SK-N-SH (cell line): ENCODE results near the gene CDH13. TPM values are rescaled to one million over a fixed set of nuclear protein-coding genes. Genes with fewer than 3 reads are reported as not detected.

Experiments used
- CTCF ChIA-PET: fragments of 300-600, 350-600 bp; formaldehyde crosslinking; extraction: SDS; loops from one replicate; lab custom pipeline; 2021; lab: Yijun Ruan, JAX
- POLR2A ChIA-PET: fragments of 350-600 bp; sonication (Branson Sonifier 250); formaldehyde crosslinking; extraction: SDS; loops from one replicate; lab custom pipeline; 2020; ENCODE audit warnings: antibody characterized with exemption, inconsistent platforms; lab: Yijun Ruan, JAX
- DNase-seq: peaks from one replicate; pipeline ENCODE4 v3.0.0; 2012
- H2AFZ ChIP-seq: fragments of 200-600 bp; sonication (generic); 2 replicates; pipeline ENCODE4 v1.8.1; 2016; ENCODE audit warnings: antibody characterized with exemption, mild to moderate bottlenecking, low read depth
- H3F3A ChIP-seq: fragments of 200-600 bp; sonication (generic); replicated peaks from 2 replicates; pipeline ENCODE3; 2016; ENCODE audit warnings: antibody characterized with exemption, mild to moderate bottlenecking; ENCODE audit not compliant: insufficient read depth
- H3K27ac ChIP-seq, 2 experiments: fragments of 200-500 bp in 1 of 2; fragments of 200-600 bp in 1 of 2; sonication (Bioruptor generic) in 1 of 2; sonication (generic), shearing (Covaris generic) in 1 of 2; 2 replicates each; pipeline versions ENCODE4 v1.5.1 to v1.6.1; 2014 to 2016; ENCODE audit warnings: low read depth in 2 of 2, inconsistent platforms in 1 of 2, low read length in 1 of 2, mild to moderate bottlenecking in 1 of 2, mixed read lengths in 1 of 2
- H3K27me3 ChIP-seq: fragments of 200-600 bp; sonication (generic), shearing (Covaris generic); 2 replicates; pipeline ENCODE4 v1.6.1; 2016; ENCODE audit warnings: mixed run types; ENCODE audit not compliant: insufficient read depth
- H3K36me3 ChIP-seq, 2 experiments: fragments of 200-500 bp in 1 of 2; fragments of 200-600 bp in 1 of 2; sonication (Bioruptor generic) in 1 of 2; sonication (generic) in 1 of 2; replicated peaks in 1 of 2; 2 replicates each; pipeline versions ENCODE3 to v1.5.1; 2014 to 2016; ENCODE audit warnings: low read length in 1 of 2, mild to moderate bottlenecking in 1 of 2; ENCODE audit not compliant: insufficient read depth in 2 of 2, control insufficient read depth in 1 of 2
- H3K4me1 ChIP-seq, 2 experiments: fragments of 200-500 bp in 1 of 2; fragments of 200-600 bp in 1 of 2; sonication (Bioruptor generic) in 1 of 2; sonication (generic), shearing (Covaris generic) in 1 of 2; 2 replicates each; pipeline versions ENCODE4 v1.5.1 to v1.6.1; 2014 to 2016; ENCODE audit warnings: low read depth in 1 of 2, low read length in 1 of 2, mixed run types in 1 of 2; ENCODE audit not compliant: insufficient read depth in 2 of 2, control insufficient read depth in 1 of 2
- H3K4me2 ChIP-seq: fragments of 200-600 bp; sonication (generic), shearing (Covaris generic); 2 replicates; pipeline ENCODE4 v1.6.1; 2017; ENCODE audit warnings: mixed run types
- H3K4me3 ChIP-seq, 2 experiments: fragments of 200-500 bp in 1 of 2; fragments of 200-600 bp in 1 of 2; sonication (Bioruptor generic) in 1 of 2; sonication (generic), shearing (Covaris generic) in 1 of 2; 2 replicates each; pipeline versions ENCODE4 v1.5.1 to v1.8.1; 2014 to 2016; ENCODE audit warnings: low read depth in 2 of 2, inconsistent platforms in 1 of 2, low read length in 1 of 2, mild to moderate bottlenecking in 1 of 2, mixed read lengths in 1 of 2, moderate library complexity in 1 of 2
- H3K79me2 ChIP-seq: fragments of 200-600 bp; sonication (generic); 2 replicates; pipeline ENCODE4 v1.8.1; 2017; ENCODE audit warnings: mild to moderate bottlenecking; ENCODE audit not compliant: insufficient read depth
- H3K9ac ChIP-seq: fragments of 200-600 bp; sonication (generic); 2 replicates; pipeline ENCODE4 v1.6.1; 2017; ENCODE audit warnings: mixed run types
- H3K9me2 ChIP-seq: fragments of 200-600 bp; sonication (generic); 2 replicates; pipeline ENCODE4 v1.6.1; 2017; ENCODE audit warnings: mixed run types
- H3K9me3 ChIP-seq: fragments of 200-600 bp; sonication (generic); 2 replicates; pipeline ENCODE4 v1.6.1; 2017; ENCODE audit warnings: mixed run types, mild to moderate bottlenecking, moderate library complexity
- H4K20me1 ChIP-seq: fragments of 200-600 bp; sonication (generic); 2 replicates; pipeline ENCODE4 v1.6.1; 2017; ENCODE audit warnings: mild to moderate bottlenecking, mixed run types; ENCODE audit not compliant: insufficient read depth
- EZH2phosphoT487 ChIP-seq: fragments of 200-600 bp; sonication (generic); IDR thresholded peaks from 2 replicates; pipeline ENCODE4 v1.6.1; 2017; ENCODE audit warnings: low read depth, mixed run types, mild to moderate bottlenecking, antibody characterized with exemption, moderate library complexity, borderline replicate concordance
- FOSL2 ChIP-seq: IDR thresholded peaks from 2 replicates; pipeline ENCODE4 v1.4.0; 2012; ENCODE audit warnings: low read depth, mild to moderate bottlenecking, moderate library complexity, borderline replicate concordance
- MEF2A ChIP-seq: IDR thresholded peaks from 2 replicates; pipeline ENCODE4 v1.4.0; 2012; ENCODE audit warnings: low read depth, borderline replicate concordance
- RCOR1 ChIP-seq: fragments of 150-350 bp; IDR thresholded peaks from 2 replicates; pipeline ENCODE4 v1.6.1; 2017; ENCODE audit warnings: antibody characterized with exemption, low read length
- SIN3A ChIP-seq: IDR thresholded peaks from 2 replicates; pipeline ENCODE4 v1.6.1; 2012; ENCODE audit warnings: low read depth, mild to moderate bottlenecking, low read length, moderate library complexity, borderline replicate concordance
- SMC3 ChIP-seq: IDR thresholded peaks from 2 replicates; pipeline ENCODE4 v1.6.1; 2012; ENCODE audit warnings: low read depth, low read length, improper control_type of control experiment
- USF2 ChIP-seq: fragments of 150-350 bp; IDR thresholded peaks from 2 replicates; pipeline ENCODE4 v1.6.1; 2017; ENCODE audit warnings: antibody characterized with exemption, low read length, low read depth, borderline replicate concordance
- WGBS: methylation state at CpG from one replicate; pipeline ENCODE4 v1.1.6; 2017; ENCODE audit warnings: low lambda C conversion rate; 5-methylcytosine and 5-hydroxymethylcytosine counted together
- polyA plus RNA-seq, 3 experiments: library from polyadenylated mRNA; depleted of rRNA; stranded (reverse); fragments of >200 nt; gene quantifications; 2 replicates each; pipeline ENCODE4 v1.2.3, GENCODE V29; 2012
- TF ChIP-seq, protein P1 (sequence below): IDR thresholded peaks from 2 replicates; pipeline ENCODE4 v1.6.1; 2012; ENCODE audit warnings: mild to moderate bottlenecking, low read depth, low read length, moderate library complexity

Gene CDH13
- polyA plus RNA-seq, 1 of the 3 experiments (the other 2 are of a cell fraction), result 93.0 TPM

DNA sequence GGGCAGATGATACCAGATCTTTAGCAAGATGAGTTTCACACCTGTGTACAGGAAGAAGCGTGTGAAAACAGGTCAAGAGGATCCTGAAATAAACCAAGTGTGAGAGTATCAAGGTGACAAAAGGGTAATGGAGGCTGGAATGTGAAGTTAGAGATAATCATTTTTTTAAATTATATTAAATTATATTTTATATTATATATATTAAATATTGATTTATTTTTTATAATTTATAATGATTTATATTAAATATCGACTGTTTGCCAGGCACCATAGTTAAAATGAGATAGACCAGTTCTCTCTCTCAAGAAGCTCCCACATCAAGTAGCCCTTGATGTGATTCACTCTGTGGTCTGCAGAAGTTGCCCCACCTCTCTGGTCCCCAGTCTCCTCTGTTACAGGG is 820.8 kb downstream of the CDH13 start:
- WGBS, result 18% methylated on average over 2 of the region's 2 CpGs
- no peaks in the 10 kb centered on the region for H3K9me3 ChIP-seq
- no peaks in the 10 kb centered on the region for H4K20me1 ChIP-seq
- H3K79me2 ChIP-seq, result no peaks in the 10 kb centered on the region
- H3K4me1 ChIP-seq, result no peaks in the 10 kb centered on the region
- DNase-seq, result no peak
- TF ChIP-seq EZH2phosphoT487, result no peak
- POLR2A ChIA-PET, result no interaction called here
- H3K9ac ChIP-seq, result no peak overlapping the region
- no peaks in the 10 kb centered on the region for H3K27me3 ChIP-seq
- H3K27ac ChIP-seq, result no peak overlapping the region
- no peaks in the 10 kb centered on the region for H3K9me2 ChIP-seq
- no peaks in the 10 kb centered on the region for H3K36me3 ChIP-seq
- H2AFZ ChIP-seq, result no peak overlapping the region
- no peak overlapping the region for H3K4me3 ChIP-seq
- H3K4me2 ChIP-seq, result no peak overlapping the region
- CTCF ChIA-PET, result interaction anchor here (0.8 to 2.5 kb wide), 7 partner anchors 9 to 146 kb away, joined by 3 to 10 read pairs (median 6); no protein-coding TSS in a partner anchor
- H3F3A ChIP-seq, result peaks cover 3% of the 10 kb centered on the region

DNA sequence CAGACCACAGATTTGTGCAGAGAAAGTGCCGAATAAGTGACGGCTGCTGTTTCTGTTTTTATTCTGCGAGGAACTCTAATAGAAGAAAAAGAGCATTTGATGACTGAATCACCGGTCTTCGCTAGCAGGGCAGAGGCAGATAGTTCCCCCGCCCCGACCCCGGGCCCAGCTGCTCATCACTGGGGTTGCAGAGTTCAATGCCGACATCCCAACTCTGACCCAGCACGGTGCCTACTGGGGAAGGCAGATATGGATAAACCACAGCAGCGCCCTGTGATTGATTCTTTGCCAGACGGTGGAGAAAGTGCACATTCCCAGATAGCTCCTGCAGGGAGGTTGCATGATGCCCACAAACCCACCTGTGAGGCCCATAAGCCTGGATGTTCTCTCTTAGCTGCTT is 823.1 kb downstream of the CDH13 start:
- CTCF ChIA-PET, result no interaction called here
- no peaks in the 10 kb centered on the region for H3K9me2 ChIP-seq
- H3K4me3 ChIP-seq, result no peak overlapping the region
- no peaks in the 10 kb centered on the region for H3K79me2 ChIP-seq
- POLR2A ChIA-PET, result no interaction called here
- H3F3A ChIP-seq, result peaks cover 3% of the 10 kb centered on the region
- H4K20me1 ChIP-seq, result no peaks in the 10 kb centered on the region
- H3K36me3 ChIP-seq, result no peaks in the 10 kb centered on the region
- no peak overlapping the region for H3K9ac ChIP-seq
- TF ChIP-seq SMC3, result no peak
- TF ChIP-seq, protein P1, sequence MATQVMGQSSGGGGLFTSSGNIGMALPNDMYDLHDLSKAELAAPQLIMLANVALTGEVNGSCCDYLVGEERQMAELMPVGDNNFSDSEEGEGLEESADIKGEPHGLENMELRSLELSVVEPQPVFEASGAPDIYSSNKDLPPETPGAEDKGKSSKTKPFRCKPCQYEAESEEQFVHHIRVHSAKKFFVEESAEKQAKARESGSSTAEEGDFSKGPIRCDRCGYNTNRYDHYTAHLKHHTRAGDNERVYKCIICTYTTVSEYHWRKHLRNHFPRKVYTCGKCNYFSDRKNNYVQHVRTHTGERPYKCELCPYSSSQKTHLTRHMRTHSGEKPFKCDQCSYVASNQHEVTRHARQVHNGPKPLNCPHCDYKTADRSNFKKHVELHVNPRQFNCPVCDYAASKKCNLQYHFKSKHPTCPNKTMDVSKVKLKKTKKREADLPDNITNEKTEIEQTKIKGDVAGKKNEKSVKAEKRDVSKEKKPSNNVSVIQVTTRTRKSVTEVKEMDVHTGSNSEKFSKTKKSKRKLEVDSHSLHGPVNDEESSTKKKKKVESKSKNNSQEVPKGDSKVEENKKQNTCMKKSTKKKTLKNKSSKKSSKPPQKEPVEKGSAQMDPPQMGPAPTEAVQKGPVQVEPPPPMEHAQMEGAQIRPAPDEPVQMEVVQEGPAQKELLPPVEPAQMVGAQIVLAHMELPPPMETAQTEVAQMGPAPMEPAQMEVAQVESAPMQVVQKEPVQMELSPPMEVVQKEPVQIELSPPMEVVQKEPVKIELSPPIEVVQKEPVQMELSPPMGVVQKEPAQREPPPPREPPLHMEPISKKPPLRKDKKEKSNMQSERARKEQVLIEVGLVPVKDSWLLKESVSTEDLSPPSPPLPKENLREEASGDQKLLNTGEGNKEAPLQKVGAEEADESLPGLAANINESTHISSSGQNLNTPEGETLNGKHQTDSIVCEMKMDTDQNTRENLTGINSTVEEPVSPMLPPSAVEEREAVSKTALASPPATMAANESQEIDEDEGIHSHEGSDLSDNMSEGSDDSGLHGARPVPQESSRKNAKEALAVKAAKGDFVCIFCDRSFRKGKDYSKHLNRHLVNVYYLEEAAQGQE, result no peak
- no peak for TF ChIP-seq USF2
- TF ChIP-seq MEF2A, result no peak
- no peak for TF ChIP-seq RCOR1
- TF ChIP-seq SIN3A, result no peak
- no peak for TF ChIP-seq FOSL2
- no peak for DNase-seq
- 60% methylated on average over 11 of the region's 12 CpGs for WGBS
- H3K27me3 ChIP-seq, result no peaks in the 10 kb centered on the region
- no peak overlapping the region for H3K27ac ChIP-seq
- no peaks in the 10 kb centered on the region for H3K9me3 ChIP-seq
- no peak overlapping the region for H3K4me2 ChIP-seq
- no peaks in the 10 kb centered on the region for H3K4me1 ChIP-seq
- no peak overlapping the region for H2AFZ ChIP-seq
